Neutrophil (primary cell): ENCODE results near the gene SYTL1.

Experiments
- H3K27ac ChIP-seq: fragments of 200-600 bp; sonication (generic); 2 replicates; pipeline ENCODE4 v1.5.1; 2016; ENCODE audit warnings: mild to moderate bottlenecking, moderate library complexity
- H3K27me3 ChIP-seq: fragments of 200-600 bp; sonication (generic); 2 replicates; pipeline ENCODE4 v1.6.0; 2016; ENCODE audit warnings: mild to moderate bottlenecking
- H3K36me3 ChIP-seq: fragments of 200-600 bp; sonication (generic); 2 replicates; pipeline ENCODE4 v1.5.1; 2017
- H3K4me1 ChIP-seq, 2 experiments: fragments of 200-600 bp in 1 of 2; sonication (generic) in 1 of 2; 1 replicate in 1 of 2; 2 replicates in 1 of 2; pipeline versions ENCODE4 v1.5.1 to v1.6.1; 2013 to 2016; ENCODE audit warnings: low read depth in 1 of 2, low read length in 1 of 2, mild to moderate bottlenecking in 1 of 2, moderate library complexity in 1 of 2; ENCODE audit not compliant: control insufficient read depth in 1 of 2, insufficient read depth in 1 of 2
- H3K4me3 ChIP-seq, 2 experiments: fragments of 200-600 bp in 1 of 2; sonication (generic) in 1 of 2; 1 replicate in 1 of 2; 2 replicates in 1 of 2; pipeline ENCODE4 v1.5.1; 2013 to 2016; ENCODE audit warnings: low read depth in 1 of 2, low read length in 1 of 2, mild to moderate bottlenecking in 1 of 2, moderate library complexity in 1 of 2
- H3K9me3 ChIP-seq: fragments of 200-600 bp; sonication (generic); 2 replicates; pipeline ENCODE4 v1.5.1; 2016
- TF ChIP-seq, protein P1 (sequence below): fragments of 200-600 bp; sonication (generic); IDR thresholded peaks from 2 replicates; pipeline ENCODE4 v1.5.1; 2016; ENCODE audit warnings: antibody characterized with exemption

Gene SYTL1

DNA sequence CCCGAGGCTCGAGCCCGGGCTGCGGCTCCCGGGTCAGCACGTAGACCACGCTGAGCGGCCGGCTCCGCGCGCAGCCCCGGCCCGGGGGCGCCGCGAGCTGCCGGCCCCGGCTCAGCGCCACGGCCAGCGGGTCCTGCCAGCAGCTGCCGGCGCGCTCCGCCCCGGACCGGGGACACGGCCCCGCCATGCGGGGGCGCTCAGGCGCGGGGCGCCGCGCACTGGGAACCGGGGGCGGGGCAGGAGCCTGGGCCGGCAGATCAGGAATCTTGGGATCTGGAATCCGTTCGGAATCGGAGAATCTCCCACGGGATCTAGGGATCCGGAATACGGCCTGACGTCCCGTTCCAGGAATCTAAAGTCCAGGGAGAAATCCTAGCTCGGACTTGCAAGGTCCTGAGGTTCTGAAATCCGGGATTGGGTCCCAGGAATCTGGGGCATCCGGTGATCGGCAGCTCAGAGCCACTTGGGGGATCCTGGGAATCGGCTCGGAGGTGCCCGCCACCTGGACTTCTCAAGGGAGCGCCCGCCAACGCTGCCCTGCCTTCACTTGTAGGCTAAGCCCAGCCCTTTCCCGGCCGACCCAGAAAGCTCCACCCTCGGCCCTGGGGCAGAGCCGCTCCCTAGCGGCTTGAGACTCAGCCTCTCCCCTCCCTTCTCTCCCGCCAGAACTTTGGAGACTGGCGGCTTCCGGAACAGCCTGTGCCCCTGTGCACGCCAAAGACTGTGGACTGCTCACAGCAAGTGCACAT is 24.8 kb downstream of the SYTL1 start, which contains the start of gene MAP3K6:
Gene MAP3K6, minus strand, starts transcription at position 551 of the 749 bp plus-strand sequence. Its CDS starts 364 bp downstream, at position 187.
- Histone ChIP-seq H3K4me1 (peaks cover 51 to 61% of the 10 kb centered on the region in 2 experiments), H3K27ac (peak within 1 kb of the TSS; percentile 27), H3K9me3 (no peaks in the 10 kb centered on the region), H3K27me3 (peaks cover 36% of the 10 kb centered on the region), H3K36me3 (no peaks in the 10 kb centered on the region), H3K4me3 (peak within 1 kb of the TSS; percentile 63 to 76)
- TF ChIP-seq, protein P1, sequence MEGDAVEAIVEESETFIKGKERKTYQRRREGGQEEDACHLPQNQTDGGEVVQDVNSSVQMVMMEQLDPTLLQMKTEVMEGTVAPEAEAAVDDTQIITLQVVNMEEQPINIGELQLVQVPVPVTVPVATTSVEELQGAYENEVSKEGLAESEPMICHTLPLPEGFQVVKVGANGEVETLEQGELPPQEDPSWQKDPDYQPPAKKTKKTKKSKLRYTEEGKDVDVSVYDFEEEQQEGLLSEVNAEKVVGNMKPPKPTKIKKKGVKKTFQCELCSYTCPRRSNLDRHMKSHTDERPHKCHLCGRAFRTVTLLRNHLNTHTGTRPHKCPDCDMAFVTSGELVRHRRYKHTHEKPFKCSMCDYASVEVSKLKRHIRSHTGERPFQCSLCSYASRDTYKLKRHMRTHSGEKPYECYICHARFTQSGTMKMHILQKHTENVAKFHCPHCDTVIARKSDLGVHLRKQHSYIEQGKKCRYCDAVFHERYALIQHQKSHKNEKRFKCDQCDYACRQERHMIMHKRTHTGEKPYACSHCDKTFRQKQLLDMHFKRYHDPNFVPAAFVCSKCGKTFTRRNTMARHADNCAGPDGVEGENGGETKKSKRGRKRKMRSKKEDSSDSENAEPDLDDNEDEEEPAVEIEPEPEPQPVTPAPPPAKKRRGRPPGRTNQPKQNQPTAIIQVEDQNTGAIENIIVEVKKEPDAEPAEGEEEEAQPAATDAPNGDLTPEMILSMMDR, result no peak

DNA sequence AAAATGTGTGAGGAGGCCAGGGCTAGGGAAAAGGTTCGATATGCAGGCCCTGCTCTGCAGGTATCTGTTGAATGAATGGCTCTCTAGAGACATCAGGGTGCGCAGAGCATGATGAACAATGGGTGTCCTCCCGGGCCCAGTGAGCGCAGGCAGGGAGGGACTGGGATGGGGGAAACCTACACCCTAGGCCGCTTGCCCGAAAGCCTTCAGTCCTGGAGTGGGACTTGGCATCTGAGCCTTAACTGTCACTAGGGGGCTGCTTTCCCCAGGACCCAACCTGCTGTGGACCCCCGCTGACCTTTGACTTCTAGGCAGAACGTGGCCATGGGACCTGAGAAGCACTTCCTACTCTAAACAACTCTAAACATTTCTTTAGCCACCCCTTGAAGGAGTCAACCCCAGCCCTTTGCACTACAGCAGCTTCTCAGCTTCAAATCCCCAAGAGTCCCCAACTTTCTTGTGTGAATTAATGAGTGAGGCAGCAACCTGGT is 25.4 kb downstream of the SYTL1 start:
- H3K27me3 ChIP-seq, result peaks cover 33% of the 10 kb centered on the region
- H3K27ac ChIP-seq, result no peak overlapping the region
- no peaks in the 10 kb centered on the region for H3K9me3 ChIP-seq
- peaks cover 51 to 61% of the 10 kb centered on the region in 2 experiments for H3K4me1 ChIP-seq
- TF ChIP-seq, protein P1, result no peak
- peak overlapping the region; percentile 59 to 63 for H3K4me3 ChIP-seq
- no peaks in the 10 kb centered on the region for H3K36me3 ChIP-seq

- Histone ChIP-seq H3K9me3 (no peaks in the 10 kb centered on the region), H3K27me3 (peaks cover 33% of the 10 kb centered on the region), H3K27ac (peak overlapping the region; percentile 77), H3K36me3 (no peaks in the 10 kb centered on the region), H3K4me1 (peaks cover 51 to 61% of the 10 kb centered on the region in 2 experiments), H3K4me3 (peak overlapping the region; percentile 19 to 46)
- TF ChIP-seq, protein P1, result no peak
Measured at GRCh38 chr1:27368869-27369582, 27.2 kb downstream of the SYTL1 start.

GRCh38 chr1:27372022-27372807 is 30.4 kb downstream of the SYTL1 start:
- no peaks in the 10 kb centered on the region for H3K9me3 ChIP-seq
- TF ChIP-seq, protein P1, result no peak
- no peak overlapping the region for H3K4me3 ChIP-seq
- peaks cover 33 to 35% of the 10 kb centered on the region in 2 experiments for H3K4me1 ChIP-seq
- no peaks in the 10 kb centered on the region for H3K36me3 ChIP-seq
- H3K27ac ChIP-seq, result no peak overlapping the region
- H3K27me3 ChIP-seq, result peaks cover 8% of the 10 kb centered on the region
